GM18526 (cell line): ENCODE measurements around the gene CCT7.

Experiments used
- POLR2A ChIP-seq: IDR thresholded peaks from 3 replicates; pipeline ENCODE4 v1.6.1; 2011; ENCODE audit not compliant: insufficient read length; ENCODE audit errors: extremely low read depth

CCT7 gene

DNA sequence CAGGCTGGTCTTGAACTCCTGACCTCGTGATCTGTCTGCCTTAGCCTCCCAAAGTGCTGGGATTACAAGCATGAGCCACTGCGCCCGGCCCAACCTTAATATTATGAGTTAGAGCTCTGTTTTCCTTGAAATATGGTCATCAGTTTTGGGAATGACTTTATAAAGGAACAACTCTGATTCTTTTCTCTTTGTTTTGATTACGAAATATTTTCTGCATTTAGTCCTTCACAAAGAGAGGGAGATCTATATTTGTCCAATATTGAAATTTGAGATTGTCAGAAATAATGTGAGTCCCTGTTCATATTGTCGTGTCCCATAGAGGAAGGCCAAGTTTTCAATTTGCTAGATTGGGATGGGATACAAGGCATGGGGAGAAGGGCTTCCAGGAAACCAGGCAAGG, 16.9 kb upstream of the CCT7 start:
- TF ChIP-seq POLR2A = no peak

- TF ChIP-seq POLR2A = no peak
Observed at GRCh38 chr2:73217826-73218225, 16.3 kb upstream of the CCT7 start.

DNA sequence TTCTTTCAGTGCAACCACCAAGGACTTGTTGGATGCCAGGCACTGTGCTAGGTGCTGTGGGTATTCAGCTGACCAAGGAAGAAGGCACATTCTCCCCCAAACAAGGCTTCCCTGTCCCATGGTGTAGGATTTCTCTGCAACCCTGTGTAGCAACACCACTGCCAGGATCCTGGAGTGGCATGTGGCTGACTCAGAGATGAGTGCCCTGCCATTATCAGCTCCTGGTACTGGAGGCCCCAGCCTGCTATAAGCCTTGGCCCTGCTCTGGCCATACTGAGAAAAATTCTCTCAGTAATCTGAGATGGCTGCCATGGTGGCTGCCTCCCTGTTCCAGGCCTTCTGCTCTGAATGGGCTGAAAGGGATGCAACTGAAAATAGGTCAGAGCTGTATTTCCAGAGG, 15.8 kb upstream of the CCT7 start:
- TF ChIP-seq POLR2A = no peak

DNA sequence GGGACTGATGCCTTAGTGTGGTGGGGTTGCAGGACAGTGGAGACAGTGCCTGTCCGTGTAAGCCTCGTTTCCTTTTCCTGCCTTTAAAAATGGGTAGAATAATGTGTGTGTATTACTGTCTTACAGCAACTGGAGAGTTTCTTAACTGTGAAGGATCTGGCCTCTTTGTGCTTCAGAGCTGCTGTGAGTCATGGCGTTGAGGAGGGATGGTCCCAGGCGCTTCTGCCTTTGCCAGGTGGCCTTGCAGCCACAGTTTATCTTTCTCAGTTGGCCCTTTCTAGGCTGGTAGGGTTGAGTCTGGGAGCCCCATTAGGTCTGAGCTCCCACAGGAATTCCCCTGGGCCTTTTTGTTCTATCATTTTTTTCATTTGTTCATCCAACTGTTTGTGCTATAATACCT, 10.3 kb upstream of the CCT7 start:
- no peak for TF ChIP-seq POLR2A

DNA sequence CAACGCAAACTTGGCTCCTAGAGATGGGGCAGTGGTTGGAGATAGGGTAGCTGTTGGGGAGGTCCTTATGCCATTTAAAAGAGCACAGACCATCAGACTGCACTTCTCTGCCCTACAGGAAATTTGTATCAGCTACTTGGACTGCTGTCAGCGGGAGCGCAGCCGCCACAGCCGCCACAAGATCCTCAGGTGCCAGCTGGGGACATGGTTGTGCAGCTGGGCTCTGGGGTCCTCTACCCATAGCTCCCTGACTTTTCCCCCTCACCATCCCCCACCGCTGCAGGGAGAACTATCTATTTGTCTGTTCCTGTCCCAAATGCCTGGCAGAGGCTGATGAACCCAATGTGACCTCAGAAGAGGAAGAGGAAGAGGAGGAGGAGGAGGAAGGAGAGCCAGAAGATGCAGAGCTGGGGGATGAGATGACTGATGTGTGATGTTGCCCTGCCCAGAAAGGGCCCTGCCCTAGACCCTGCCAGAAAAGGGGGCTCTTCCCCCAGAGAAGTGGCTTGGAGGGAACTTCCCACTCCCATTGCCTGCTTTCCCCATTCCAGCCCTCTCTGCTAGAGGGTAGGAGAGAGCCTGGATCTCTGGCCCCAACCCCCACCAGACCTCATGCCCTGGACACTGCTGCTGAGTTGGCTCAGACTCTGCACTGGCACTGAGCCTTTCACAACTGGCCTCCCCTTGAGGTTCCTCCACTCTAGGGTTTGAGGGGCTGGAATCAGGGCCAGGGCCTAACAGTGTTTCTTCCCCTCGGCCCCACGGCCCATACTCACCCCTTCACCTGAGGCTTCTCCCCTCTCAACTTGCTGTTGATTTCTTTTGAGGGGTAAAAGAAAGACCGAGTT, 8.4 kb upstream of the CCT7 start:
- TF ChIP-seq POLR2A = no peak

DNA sequence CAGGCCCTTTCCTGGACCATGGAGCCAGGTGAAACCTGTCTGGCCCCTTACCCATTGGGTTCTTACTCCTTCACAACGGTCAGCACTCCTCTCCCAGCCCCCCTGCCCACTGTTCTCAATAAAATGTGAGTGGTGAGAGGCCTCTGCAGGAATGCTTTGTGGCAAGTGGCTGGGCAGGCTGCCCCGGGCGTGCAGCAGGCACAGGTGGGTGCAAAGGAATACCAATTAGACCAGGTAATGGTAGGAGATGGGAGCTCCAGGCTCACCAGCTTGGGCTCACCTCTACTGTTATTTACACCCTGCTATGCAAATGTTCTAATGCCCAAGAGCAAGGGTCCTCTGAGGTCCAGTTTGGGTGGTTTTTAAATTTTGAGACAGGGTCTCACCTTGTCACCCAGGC, 7.0 kb upstream of the CCT7 start:
- TF ChIP-seq POLR2A = no peak

- TF ChIP-seq POLR2A = no peak
Observed at GRCh38 chr2:73228631-73229030, 5.5 kb upstream of the CCT7 start.

DNA sequence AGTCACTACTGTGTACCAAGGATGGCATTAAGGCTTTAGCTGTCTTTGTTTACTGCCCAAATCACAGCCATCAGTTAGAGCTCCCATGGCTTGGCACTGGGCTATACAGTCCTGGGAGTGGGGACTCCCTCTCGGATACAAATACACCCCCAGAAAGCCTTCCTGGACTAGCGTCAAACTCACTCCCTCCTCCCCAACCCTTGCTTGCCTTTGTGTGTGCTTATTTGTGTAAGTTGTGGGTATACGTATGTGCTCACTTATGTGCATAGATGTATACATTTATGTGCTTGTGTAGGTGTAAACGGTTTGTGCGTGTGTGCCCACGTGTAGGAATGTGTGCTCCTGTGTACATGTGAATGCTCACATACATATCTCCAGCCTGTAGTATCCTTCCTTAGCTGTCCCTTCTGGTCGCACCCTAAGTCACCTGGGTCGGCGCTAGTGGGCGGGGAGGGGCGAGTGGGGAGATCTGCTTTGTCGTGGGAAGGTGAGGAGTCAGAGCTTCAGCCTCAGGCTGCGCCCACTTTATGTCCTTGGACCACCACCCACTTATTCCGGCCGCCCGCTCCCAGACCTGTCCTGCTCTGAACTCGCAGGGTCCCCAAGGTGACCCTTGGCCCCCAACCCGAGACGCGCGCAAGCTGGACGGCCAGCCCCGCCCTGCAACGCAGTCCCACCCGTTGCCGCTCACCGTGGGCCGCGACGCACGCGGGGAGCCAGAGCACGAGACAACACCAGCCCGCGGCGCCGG, 1.5 kb upstream of the CCT7 start:
- TF ChIP-seq POLR2A = no peak

GRCh38 chr2:73233154-73233931, 765 bp upstream of the CCT7 start, which contains the start of gene PRADC1:
Gene PRADC1 (minus strand): TSS chr2:73233239. CDS start chr2:73233160, 79 bp downstream.
- peak; percentile 29 for TF ChIP-seq POLR2A

DNA sequence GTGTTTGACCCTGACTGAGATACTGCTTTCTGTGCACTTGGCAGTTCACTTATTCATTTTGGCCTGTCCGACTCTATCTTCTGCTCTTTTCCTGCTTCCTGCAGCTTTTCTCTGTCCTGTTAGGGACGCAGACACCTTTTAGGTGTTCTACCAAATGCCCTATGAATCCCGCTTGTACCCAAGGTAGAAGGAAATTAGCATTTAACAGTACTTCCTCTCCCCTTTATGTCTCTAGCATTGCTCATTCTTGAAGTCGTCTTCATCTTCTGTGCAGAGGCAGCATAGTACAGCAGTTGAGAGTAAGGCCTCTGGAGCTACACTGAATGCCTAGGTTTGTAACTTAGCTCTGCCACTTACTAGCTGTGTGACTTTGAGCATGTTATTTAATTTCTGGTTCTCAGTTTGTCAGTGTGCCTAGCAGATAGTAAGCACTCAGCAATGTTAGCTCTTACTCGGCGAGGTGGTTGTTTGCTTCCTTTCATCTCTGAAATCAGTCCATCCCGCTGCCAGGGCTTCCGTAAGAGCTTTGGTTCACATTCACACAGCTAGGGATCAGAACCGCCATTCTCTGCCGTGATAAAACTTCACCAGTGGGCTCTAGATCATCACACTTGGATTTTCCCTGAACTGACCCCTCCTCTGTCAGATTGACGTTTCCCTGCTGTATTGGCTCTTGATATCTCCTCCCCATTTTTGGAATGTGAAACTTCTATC, 1.4 kb downstream of the CCT7 start:
- no peak for TF ChIP-seq POLR2A

DNA sequence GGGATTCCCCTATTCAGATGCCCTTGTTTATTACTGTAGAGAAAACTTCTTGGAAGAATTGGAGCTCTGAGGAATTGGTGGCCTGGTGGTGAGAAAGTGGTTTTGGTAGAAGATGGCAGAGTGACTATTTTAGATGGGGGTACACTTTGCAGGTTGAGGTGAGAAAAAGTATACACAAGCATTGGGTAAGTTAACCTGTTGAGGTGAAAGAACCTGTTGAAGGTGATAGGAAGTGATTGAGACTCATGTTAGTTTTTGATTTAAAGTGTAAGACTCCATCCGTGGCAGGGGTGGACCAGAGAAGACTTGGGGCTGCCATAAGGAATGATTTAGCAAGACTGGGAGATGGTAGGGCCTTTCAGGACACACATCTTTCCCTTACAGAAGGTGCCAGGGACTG, 3.1 kb downstream of the CCT7 start:
- no peak for TF ChIP-seq POLR2A

DNA sequence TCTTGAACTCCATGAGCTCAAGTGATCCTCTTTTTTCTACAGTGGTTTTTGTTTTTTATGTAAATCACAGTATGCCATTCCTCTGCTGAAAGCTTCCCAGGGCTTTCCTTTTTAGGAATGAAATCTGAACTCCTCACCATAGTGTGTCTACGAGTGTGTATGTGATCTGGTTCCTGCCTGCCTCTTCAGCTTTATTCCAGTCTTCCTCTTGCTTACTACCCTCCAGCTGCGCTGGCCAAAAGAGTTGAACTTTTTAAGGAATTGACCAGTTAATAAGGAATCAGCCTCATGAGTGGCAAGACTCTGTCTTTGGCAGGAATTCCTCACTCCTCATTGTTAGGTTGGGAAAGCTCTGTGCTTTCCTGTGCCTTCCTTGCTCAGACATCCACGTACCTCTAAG, 4.0 kb downstream of the CCT7 start:
- no peak for TF ChIP-seq POLR2A

- TF ChIP-seq POLR2A = no peak
Observed at GRCh38 chr2:73238976-73239375, 4.9 kb downstream of the CCT7 start.

DNA sequence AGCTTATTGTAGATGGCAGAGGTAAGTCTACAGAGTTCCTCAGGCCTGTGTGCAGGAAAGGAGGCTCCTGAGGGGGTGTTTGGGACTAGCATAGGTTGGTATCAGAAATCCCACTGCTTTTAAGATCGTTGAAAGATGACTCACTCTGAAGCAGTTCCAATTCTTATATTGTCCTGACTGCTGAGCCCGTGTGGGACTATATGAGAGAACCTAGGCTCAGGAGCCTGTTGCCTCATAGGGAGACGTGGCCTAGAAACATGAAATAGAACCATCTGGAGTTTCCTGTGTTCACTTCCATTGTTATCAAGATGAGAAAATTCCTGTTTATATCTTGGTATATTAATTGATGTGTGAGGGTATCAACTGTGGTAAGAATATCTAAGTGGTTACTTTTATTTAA, 5.7 kb downstream of the CCT7 start:
- no peak for TF ChIP-seq POLR2A

DNA sequence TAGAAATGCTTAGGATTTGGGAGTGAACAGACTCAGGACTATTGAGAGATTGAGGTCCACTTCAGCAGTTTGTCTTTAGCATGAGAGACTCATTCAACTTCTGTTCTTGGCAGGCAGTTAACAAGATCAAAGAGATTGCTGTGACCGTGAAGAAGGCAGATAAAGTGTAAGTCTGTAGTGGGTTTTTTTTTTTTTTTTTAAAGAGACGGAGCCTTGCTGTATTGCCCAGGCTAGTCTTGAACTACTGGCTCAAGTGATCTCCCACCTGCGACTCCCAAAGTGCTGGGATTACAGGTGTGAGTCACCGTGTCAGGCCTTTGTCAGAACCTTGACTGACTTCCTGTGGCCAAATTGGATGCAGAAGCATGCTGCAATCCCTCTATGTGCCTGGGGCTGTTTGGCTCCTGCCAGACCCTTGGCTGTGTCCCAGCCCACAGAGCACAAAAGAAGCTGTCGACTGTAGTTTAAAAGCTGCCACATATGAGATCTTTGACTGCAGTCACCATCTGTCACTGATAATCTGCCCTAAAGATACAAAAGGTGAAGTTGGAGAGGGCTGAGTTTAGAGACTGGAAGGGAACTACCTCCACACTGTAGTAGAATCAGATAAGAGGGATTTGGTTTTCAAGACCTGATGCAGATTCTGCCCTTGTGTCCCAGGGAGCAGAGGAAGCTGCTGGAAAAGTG, 9.9 kb downstream of the CCT7 start:
- no peak for TF ChIP-seq POLR2A

DNA sequence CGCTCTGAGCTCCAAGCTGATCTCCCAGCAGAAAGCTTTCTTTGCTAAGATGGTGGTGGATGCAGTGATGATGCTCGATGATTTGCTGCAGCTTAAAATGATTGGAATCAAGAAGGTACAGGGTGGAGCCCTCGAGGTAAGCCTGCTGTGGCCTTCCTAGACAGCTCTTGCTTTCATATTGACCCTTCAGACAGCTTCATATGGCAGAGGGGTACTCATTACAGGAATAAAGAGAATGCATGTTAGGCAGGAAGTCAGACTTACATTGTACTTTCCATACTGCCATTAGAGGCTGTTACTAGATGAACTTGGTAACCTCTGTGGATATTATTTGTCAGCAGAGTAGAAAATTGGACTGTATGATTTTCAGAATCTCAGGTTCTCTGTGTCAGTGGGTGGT, 10.5 kb downstream of the CCT7 start:
- no peak for TF ChIP-seq POLR2A
